C4-2B (cell line): ENCODE measurements around the gene CDC37.
"Not testable (repeated sequence)": the region's sequence is repeated elsewhere in the genome, so short reads cannot be mapped to it uniquely, and the experiment has no call there.

ENCODE experiments used
- H3K27ac ChIP-seq: fragments of 450-650 bp; 2 replicates; pipeline ENCODE4 v1.5.1; 2017
- CTCF ChIP-seq: fragments of 450-650 bp; conservative IDR thresholded peaks from 2 replicates; pipeline ENCODE4 v1.5.1; 2017; ENCODE audit warnings: mild to moderate bottlenecking
- ZFX ChIP-seq: fragments of 450-650 bp; IDR thresholded peaks from 2 replicates; pipeline ENCODE4 v1.6.1; 2017

CDC37 gene

GRCh38 chr19:10399878-10400277 is 3.5 kb downstream of the CDC37 start:
- TF ChIP-seq CTCF = no peak
- no peak for TF ChIP-seq ZFX
- H3K27ac ChIP-seq = no peak overlapping the region

- H3K27ac ChIP-seq = not testable (repeated sequence)
Observed at GRCh38 chr19:10399340-10399739, 4.0 kb downstream of the CDC37 start.

GRCh38 chr19:10398819-10399218 is 4.5 kb downstream of the CDC37 start:
- no peak overlapping the region for H3K27ac ChIP-seq
- no peak for TF ChIP-seq ZFX
- TF ChIP-seq CTCF = no peak

- TF ChIP-seq CTCF = no peak
- no peak for TF ChIP-seq ZFX
- peak overlapping the region; percentile 58 for H3K27ac ChIP-seq
Observed at GRCh38 chr19:10395917-10396316, 7.4 kb downstream of the CDC37 start.

- TF ChIP-seq ZFX (no peak), CTCF (no peak)
- peak overlapping the region; percentile 58 for H3K27ac ChIP-seq
Observed at GRCh38 chr19:10395436-10395835, 7.9 kb downstream of the CDC37 start.

- H3K27ac ChIP-seq = peak overlapping the region; percentile 58
- TF ChIP-seq ZFX = no peak
Observed at GRCh38 chr19:10395003-10395402, 8.3 kb downstream of the CDC37 start.

GRCh38 chr19:10393137-10393536 is 10.2 kb downstream of the CDC37 start:
- TF ChIP-seq CTCF (no peak), ZFX (no peak)
- H3K27ac ChIP-seq = no peak overlapping the region

- TF ChIP-seq CTCF (no peak), ZFX (no peak)
- no peak overlapping the region for H3K27ac ChIP-seq
Observed at GRCh38 chr19:10392120-10392519, 11.2 kb downstream of the CDC37 start.
